ENCODE results near the gene HP. TPM values are rescaled to one million over a fixed set of nuclear protein-coding genes. Genes with fewer than 3 reads are reported as not detected.

Gene HP
- total and polyA plus RNA-seq, 2 of the 13 experiments (the other 11 are each of a cell fraction or from before 2014, with no cell fraction given): 387 to 524 TPM

- TF ChIP-seq ZNF350 (CRISPR knock-in tag; IDR thresholded peaks at IDR 0.05; ENCODE audit: borderline replicate concordance, low read depth) (peak; percentile 86), ZNF724P (CRISPR knock-in tag; IDR thresholded peaks at IDR 0.05; ENCODE audit: borderline replicate concordance) (no peak; the same call in 1 of the 2 replicates), ZNF503 (CRISPR knock-in tag; IDR thresholded peaks at IDR 0.05) (no peak), HNRNPK (IDR thresholded peaks at IDR 0.05; ENCODE audit: low read depth, low read length, poor library complexity, severe bottlenecking) (no peak), KLF15 (CRISPR knock-in tag; IDR thresholded peaks at IDR 0.05; ENCODE audit: borderline replicate concordance) (no peak), ZBTB1 (CRISPR knock-in tag; IDR thresholded peaks at IDR 0.05; ENCODE audit: borderline replicate concordance) (no peak), YEATS2 (CRISPR knock-in tag; IDR thresholded peaks at IDR 0.05; ENCODE audit: borderline replicate concordance) (peak; percentile 97; the same call in 1 of the 2 replicates), PCBP1 (IDR thresholded peaks at IDR 0.05; ENCODE audit: borderline replicate concordance, low read depth, low read length) (peak; percentile 17; the same call in 1 of the 2 replicates), ZSCAN21 (CRISPR knock-in tag; IDR thresholded peaks at IDR 0.05; ENCODE audit: borderline replicate concordance) (peak; percentile 37; the same call in 1 of the 2 replicates), ZNF7 (CRISPR knock-in tag; IDR thresholded peaks at IDR 0.05) (no peak), ZZZ3 (CRISPR knock-in tag; IDR thresholded peaks at IDR 0.05; ENCODE audit: borderline replicate concordance) (peak; percentile 28; the same call in 1 of the 2 replicates), JDP2 (CRISPR knock-in tag; IDR thresholded peaks at IDR 0.05; ENCODE audit: borderline replicate concordance) (no peak), NFE2 (CRISPR knock-in tag; IDR thresholded peaks at IDR 0.05) (no peak), ZSCAN31 (CRISPR knock-in tag; IDR thresholded peaks at IDR 0.05; ENCODE audit: low read depth) (peak; percentile 37; the same call in 1 of the 2 replicates), ZNF335 (CRISPR knock-in tag; IDR thresholded peaks at IDR 0.05) (peak; percentile 85), ZSCAN25 (CRISPR knock-in tag; IDR thresholded peaks at IDR 0.05) (peak; percentile 63), SP140L (CRISPR knock-in tag; IDR thresholded peaks at IDR 0.05; ENCODE audit: borderline replicate concordance) (0 out of 2 replicates have a peak, but pooled peaks have one; percentile 20), ZNF136 (CRISPR knock-in tag; IDR thresholded peaks at IDR 0.05; ENCODE audit: low read depth) (peak; percentile 92), IRF1 (CRISPR knock-in tag; IDR thresholded peaks at IDR 0.05; ENCODE audit: low read depth) (no peak; the same call in 1 of the 2 replicates), DR1 (CRISPR knock-in tag; IDR thresholded peaks at IDR 0.05) (peak; percentile 64), ERF (CRISPR knock-in tag; IDR thresholded peaks at IDR 0.05) (peak; percentile 68)
- TF ChIP-seq, protein P1, sequence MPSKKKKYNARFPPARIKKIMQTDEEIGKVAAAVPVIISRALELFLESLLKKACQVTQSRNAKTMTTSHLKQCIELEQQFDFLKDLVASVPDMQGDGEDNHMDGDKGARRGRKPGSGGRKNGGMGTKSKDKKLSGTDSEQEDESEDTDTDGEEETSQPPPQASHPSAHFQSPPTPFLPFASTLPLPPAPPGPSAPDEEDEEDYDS (CRISPR knock-in tag; IDR thresholded peaks at IDR 0.05): peak; percentile 91
- TF ChIP-seq, protein P2, sequence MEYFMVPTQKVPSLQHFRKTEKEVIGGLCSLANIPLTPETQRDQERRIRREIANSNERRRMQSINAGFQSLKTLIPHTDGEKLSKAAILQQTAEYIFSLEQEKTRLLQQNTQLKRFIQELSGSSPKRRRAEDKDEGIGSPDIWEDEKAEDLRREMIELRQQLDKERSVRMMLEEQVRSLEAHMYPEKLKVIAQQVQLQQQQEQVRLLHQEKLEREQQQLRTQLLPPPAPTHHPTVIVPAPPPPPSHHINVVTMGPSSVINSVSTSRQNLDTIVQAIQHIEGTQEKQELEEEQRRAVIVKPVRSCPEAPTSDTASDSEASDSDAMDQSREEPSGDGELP (IDR thresholded peaks at IDR 0.05; ENCODE audit: borderline replicate concordance, low read depth): no peak; the same call in none of the 2 replicates
These were observed 39.4 kb downstream of the HP start, which contains the start of the genes DHX38 and TXNL4B (continued) for GRCh38 chr16:72093448-72094265.

Data from HepG2 (cell line).